Adrenal gland (tissue), 12 donors: ENCODE data around the gene NBAS. TPM values are rescaled to one million over a fixed set of nuclear protein-coding genes. Genes with fewer than 3 reads are reported as not detected.

ENCODE experiments used
- DNase-seq, 7 donors: peaks; one replicate each; pipeline ENCODE4 v3.0.0-alpha.2; 2019 to 2020
- H3K27ac ChIP-seq, 5 donors: fragments of 200-600 bp; sonication (generic) in 4 of 5; 1 replicate in 3 of 5; 2 replicates in 2 of 5; pipeline versions ENCODE4 v1.5.1 to v1.8.0; 2016 to 2020; ENCODE audit warnings: mild to moderate bottlenecking in 1 of 5
- H3K27me3 ChIP-seq: fragments of 200-600 bp; 2 replicates; pipeline ENCODE4 v1.8.0; 2021
- H3K36me3 ChIP-seq, 2 donors: fragments of 200-600 bp; replicated peaks in 1 of 2; 1 replicate in 1 of 2; 2 replicates in 1 of 2; pipeline versions ENCODE4 v1.5.1 to v1.8.0; 2018 to 2022
- H3K4me1 ChIP-seq, 2 donors: fragments of 200-600 bp; replicated peaks in 1 of 2; 1 replicate in 1 of 2; 2 replicates in 1 of 2; pipeline versions ENCODE4 v1.5.1 to v1.8.0; 2018 to 2021
- H3K4me3 ChIP-seq, 4 donors: fragments of 200-600 bp; sonication (generic) in 3 of 4; one replicate each; pipeline ENCODE4 v1.5.1; 2016 to 2018
- H3K9me3 ChIP-seq, 3 donors: fragments of 200-600 bp; sonication (generic) in 1 of 3; replicated peaks in 1 of 3; 1 replicate in 2 of 3; 2 replicates in 1 of 3; pipeline versions ENCODE4 v1.5.1 to v1.8.0; 2016 to 2021
- CTCF ChIP-seq, 6 experiments: fragments of 450-650 bp in 4 of 6; fragments of 200-600 bp in 2 of 6; sonication (generic) in 1 of 6; IDR thresholded peaks; 1 replicate in 5 of 6; 2 replicates in 1 of 6; pipeline versions ENCODE4 v1.5.1 to v1.8.0; 2016 to 2021; ENCODE audit warnings: antibody characterized with exemption in 6 of 6, mild to moderate bottlenecking in 2 of 6, moderate library complexity in 1 of 6
- POLR2A ChIP-seq, 2 donors: fragments of 450-650 bp; IDR thresholded peaks; one replicate each; pipeline ENCODE4 v1.6.1; 2017; ENCODE audit warnings: antibody characterized with exemption in 2 of 2, mild to moderate bottlenecking in 2 of 2, moderate library complexity in 1 of 2
- WGBS, 4 donors: extraction: QIAGEN DNeasy Blood & Tissue Kit in 2 of 4; methylation state at CpG; one replicate each; pipeline versions ENCODE4 v1.1.5 to v1.1.7; 2013 to 2017; 5-methylcytosine and 5-hydroxymethylcytosine counted together
- intact Hi-C, 2 donors: fragments of 100-400 bp; cut with DNase I; formaldehyde crosslinking; loops; one replicate each; pipeline versions ENCODE4 v1.14.1 to v1.15.0; 2022 to 2023
- polyA plus RNA-seq, 3 donors: library from polyadenylated mRNA; stranded (reverse); fragments of 200-250 nt in 2 of 3; fragments of 350-450 nt in 1 of 3; fragmentation: Illumina TruSeq in 1 of 3; extraction: RNeasy Lipid Tissue Mini Kit (QIAGEN cat#74804) in 1 of 3; gene quantifications; one replicate each; pipeline ENCODE4 v1.2.3, GENCODE V29; 2013 to 2014
- total RNA-seq, 9 donors: library from RNA; depleted of rRNA in 4 of 9; stranded (reverse); fragments of >200 nt in 4 of 9; fragments of 120-200 nt in 1 of 9; fragmentation: NEBNext Ultra II Directional in 1 of 9; extraction: Animal tissue kit (Norgen Biotek cat#: 25700) in 1 of 9; gene quantifications; one replicate each; pipeline versions ENCODE4 v1.1.0 to v1.2.4, GENCODE V29; 2013 to 2023
- donor health status: healthy with polysubstance abuse.
- donor health status: Bipolar disorder and iron deficiency.
- donor health status: DM: yes; HTN: yes; CAD: no.
- donor health status: DM: no; HTN: no; CAD: no.
- donor health status: DM: no; HTN: no; CAD: no.
- donor health status: DM: yes; HTN: yes; CAD: no.

The NBAS gene
- total and polyA plus RNA-seq, 12 donors: 22.0 to 62.4 (median 46.2) TPM

DNA sequence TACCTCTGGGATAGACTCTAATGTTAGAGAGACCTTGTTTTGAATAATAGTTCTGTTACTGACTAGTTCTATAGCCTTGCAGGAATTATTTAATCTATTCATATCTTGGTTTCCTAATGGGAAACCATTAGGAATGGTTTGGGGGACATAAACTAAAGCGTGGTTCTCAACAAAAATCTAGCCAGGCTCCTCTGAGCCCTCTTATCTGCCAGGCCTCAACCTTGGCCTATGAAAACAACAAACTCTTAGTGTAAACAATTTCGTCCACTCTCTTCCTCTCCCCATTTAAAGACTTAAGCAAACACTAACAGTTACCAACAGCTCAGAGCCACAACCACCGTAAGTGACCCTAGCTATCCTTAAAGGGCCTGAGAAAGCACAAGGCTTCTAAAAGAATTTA is 10.6 kb upstream of the NBAS start:
- Histone ChIP-seq H3K4me3 (no peak overlapping the region), H3K27ac (no peak overlapping the region), H3K36me3 (no peaks in the 10 kb centered on the region), H3K9me3 (no peaks in the 10 kb centered on the region), H3K27me3 (no peaks in the 10 kb centered on the region), H3K4me1 (no peaks in the 10 kb centered on the region)
- DNase-seq: no peak
- no peak for TF ChIP-seq CTCF (IDR thresholded peaks at IDR 0.05)
- TF ChIP-seq POLR2A (IDR thresholded peaks at IDR 0.05): no peak
- 75 to 87% (median 82%) methylated on average over 3 of the region's 3 CpGs for WGBS, 4 donors
- intact Hi-C loops: no loop called here

- TF ChIP-seq POLR2A (IDR thresholded peaks at IDR 0.05) (no peak), CTCF (IDR thresholded peaks at IDR 0.05) (no peak)
- Histone ChIP-seq H3K36me3 (no peaks in the 10 kb centered on the region), H3K9me3 (no peaks in the 10 kb centered on the region), H3K4me1 (no peaks in the 10 kb centered on the region), H3K4me3 (no peak overlapping the region), H3K27me3 (no peaks in the 10 kb centered on the region), H3K27ac (no peak overlapping the region)
- DNase-seq: no peak
- 52 to 60% (median 56%) methylated on average over 5 of the region's 5 CpGs for WGBS, 4 donors
- intact Hi-C loops: no loop called here
These were observed 9.0 kb upstream of the NBAS start for GRCh38 chr2:15570104-15570503.

GRCh38 chr2:15568874-15569273 is 7.7 kb upstream of the NBAS start:
- TF ChIP-seq CTCF (IDR thresholded peaks at IDR 0.05) (no peak), POLR2A (IDR thresholded peaks at IDR 0.05) (no peak)
- 84 to 92% (median 88%) methylated on average over 12 of the region's 12 CpGs for WGBS, 4 donors
- H3K27me3 ChIP-seq: no peaks in the 10 kb centered on the region
- DNase-seq: no peak
- no peak overlapping the region for H3K4me3 ChIP-seq
- no peaks in the 10 kb centered on the region for H3K36me3 ChIP-seq
- H3K9me3 ChIP-seq: no peaks in the 10 kb centered on the region
- H3K4me1 ChIP-seq: no peaks in the 10 kb centered on the region
- intact Hi-C loops: no loop called here
- H3K27ac ChIP-seq: no peak overlapping the region

GRCh38 chr2:15566912-15567311 is 5.8 kb upstream of the NBAS start:
- Histone ChIP-seq H3K4me3 (no peak overlapping the region), H3K4me1 (peaks cover 0 to under 1% of the 10 kb centered on the region in 2 donors), H3K27ac (no peak overlapping the region), H3K27me3 (no peaks in the 10 kb centered on the region), H3K36me3 (no peaks in the 10 kb centered on the region), H3K9me3 (no peaks in the 10 kb centered on the region)
- TF ChIP-seq CTCF (IDR thresholded peaks at IDR 0.05): no peak
- TF ChIP-seq POLR2A (IDR thresholded peaks at IDR 0.05): no peak
- intact Hi-C loops: no loop called here
- DNase-seq: no peak
- WGBS, 4 donors: 85 to 89% (median 88%) methylated on average over 6 of the region's 6 CpGs
